ENCODE data around the gene BRAT1.
A peak's percentile ranks its signal among the peaks of the same experiment; 100 is the strongest.

The BRAT1 gene

GRCh38 chr7:2575046-2575732 is 19.9 kb upstream of the BRAT1 start:
- H3K4me3 ChIP-seq (replicated peaks; ENCODE audit: low read depth, low read length), result no peak overlapping the region
- TF ChIP-seq CTCF (IDR thresholded peaks at IDR 0.05; ENCODE audit: low read length, missing control alignments), result no peak
- DNase-seq (ENCODE audit: low read depth), result no peak

GRCh38 chr7:2573761-2574160 is 18.4 kb upstream of the BRAT1 start:
- TF ChIP-seq CTCF (IDR thresholded peaks at IDR 0.05; ENCODE audit: low read length, missing control alignments), result no peak
- no peak overlapping the region for H3K4me3 ChIP-seq (replicated peaks; ENCODE audit: low read depth, low read length)
- no peak for DNase-seq (ENCODE audit: low read depth)

DNA sequence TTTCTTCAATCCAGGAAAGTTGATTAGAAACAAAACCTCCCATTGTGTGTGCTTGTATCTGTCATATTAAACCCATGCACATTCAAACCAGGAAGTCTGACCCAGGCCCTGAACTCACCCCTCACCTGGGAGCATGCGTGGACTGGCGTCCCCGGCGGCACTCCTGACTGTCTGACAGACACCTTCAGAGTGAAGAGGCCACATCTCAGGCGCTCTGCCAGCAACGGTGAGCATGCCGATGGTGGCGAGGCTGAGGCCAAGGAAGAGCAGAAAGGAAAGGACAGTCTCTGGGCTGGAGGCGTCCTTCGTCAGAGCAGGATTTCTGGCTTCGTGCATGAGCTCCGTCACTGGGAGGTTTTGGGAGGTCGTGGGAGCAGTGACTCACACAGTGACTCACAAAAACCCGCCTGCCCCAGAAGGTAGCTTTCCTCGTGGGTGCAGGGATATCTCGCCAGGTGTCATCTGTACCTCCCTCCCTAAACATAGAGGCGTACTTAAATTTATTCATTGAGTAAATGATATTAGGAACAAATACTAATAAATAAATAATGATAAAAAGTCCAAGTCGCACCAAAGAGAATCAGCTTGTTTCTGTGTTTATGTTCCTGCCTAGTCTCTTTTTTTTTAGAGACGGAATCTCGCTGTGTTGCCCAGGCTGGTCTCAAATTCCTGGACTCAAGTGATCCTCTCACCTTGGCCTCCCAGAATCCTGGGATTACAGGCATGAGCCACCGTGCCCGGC is 16.9 kb upstream of the BRAT1 start:
- no peak for TF ChIP-seq CTCF (IDR thresholded peaks at IDR 0.05; ENCODE audit: low read length, missing control alignments)
- DNase-seq (ENCODE audit: low read depth), result peak; percentile 58
- H3K4me3 ChIP-seq (replicated peaks; ENCODE audit: low read depth, low read length), result no peak overlapping the region

GRCh38 chr7:2571409-2571808 is 16.1 kb upstream of the BRAT1 start:
- no peak for TF ChIP-seq CTCF (IDR thresholded peaks at IDR 0.05; ENCODE audit: low read length, missing control alignments)
- no peak overlapping the region for H3K4me3 ChIP-seq (replicated peaks; ENCODE audit: low read depth, low read length)

DNA sequence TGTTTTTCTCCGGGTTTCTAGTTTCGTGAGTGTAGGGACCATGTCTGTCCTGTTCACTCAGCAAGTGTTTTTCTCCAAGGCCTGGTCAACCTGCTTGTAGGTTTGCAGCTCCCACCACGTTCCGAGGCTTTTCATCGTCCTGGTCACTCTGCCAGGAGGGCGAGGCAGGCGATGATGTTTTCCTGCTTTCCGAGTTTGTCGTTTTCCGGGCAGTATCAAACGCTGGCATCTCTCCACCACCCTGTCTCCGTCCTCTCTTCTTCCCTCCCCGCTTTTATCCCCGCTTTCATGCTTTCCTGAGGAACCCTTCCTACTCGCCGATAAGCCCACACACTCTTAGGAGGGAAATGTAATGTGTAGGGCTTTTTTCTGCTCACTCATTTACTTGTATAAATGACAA is 14.7 kb upstream of the BRAT1 start:
- TF ChIP-seq CTCF (IDR thresholded peaks at IDR 0.05; ENCODE audit: low read length, missing control alignments), result no peak

More at GRCh38 chr7:2571409-2571808, 16.1 kb upstream of the BRAT1 start:
- DNase-seq (ENCODE audit: low read depth), result no peak

DNA sequence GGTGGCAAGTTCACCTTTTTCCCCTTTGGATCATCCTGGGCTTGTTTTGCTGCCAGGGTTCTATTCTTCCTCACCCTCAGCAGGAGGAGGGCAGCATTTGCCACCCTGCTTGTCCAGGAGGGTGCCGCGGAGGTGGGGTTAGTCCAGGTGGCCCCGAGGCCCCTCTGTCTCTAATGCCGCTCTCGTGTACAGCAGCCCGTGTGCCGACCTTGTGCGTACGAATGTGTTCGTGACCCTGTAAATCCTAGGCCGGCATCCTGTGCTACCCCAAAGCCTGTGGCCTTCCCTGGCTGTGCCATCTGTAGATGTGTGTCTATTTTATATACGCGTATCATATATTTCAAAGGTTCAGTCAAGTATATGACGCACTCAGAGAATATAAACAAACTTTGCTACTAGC is 14.1 kb upstream of the BRAT1 start:
- H3K4me3 ChIP-seq (replicated peaks; ENCODE audit: low read depth, low read length), result no peak overlapping the region
- DNase-seq (ENCODE audit: low read depth), result no peak
- TF ChIP-seq CTCF (IDR thresholded peaks at IDR 0.05; ENCODE audit: low read length, missing control alignments), result no peak

More for the DNA sequence above, 14.7 kb upstream of the BRAT1 start:
- H3K4me3 ChIP-seq (replicated peaks; ENCODE audit: low read depth, low read length), result no peak overlapping the region
- no peak for DNase-seq (ENCODE audit: low read depth)
